HG03442 (cell line): ENCODE measurements around the gene HTRA1.

Experiments used
- ATAC-seq: cut with Tn5 transposase; IDR thresholded peaks from one replicate; pipeline ENCODE4 v1.9.1; 2021; ENCODE audit warnings: mild to moderate bottlenecking, moderate library complexity; ENCODE audit not compliant: unreplicated experiment

Gene HTRA1

DNA sequence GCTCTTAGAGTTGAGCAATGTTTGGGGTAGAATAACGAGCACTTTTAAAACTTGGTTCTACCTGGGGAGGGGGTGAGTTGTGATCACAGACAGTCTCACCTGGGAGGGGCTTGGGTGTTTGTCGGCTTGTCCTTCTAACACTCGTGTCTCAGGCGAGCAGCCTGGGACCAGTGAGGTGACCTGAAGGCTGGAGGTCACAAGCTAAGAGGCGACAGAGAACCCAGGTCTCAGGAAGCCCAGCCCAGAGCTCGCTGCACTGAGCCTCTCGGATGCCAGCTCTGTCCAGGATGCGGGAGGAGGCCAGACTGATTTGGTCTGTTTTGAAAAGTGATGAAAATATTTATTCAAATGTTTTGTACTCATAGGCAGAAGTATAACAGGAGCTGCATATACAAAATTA lies 11.8 kb downstream of the HTRA1 start:
- no peak for ATAC-seq

DNA sequence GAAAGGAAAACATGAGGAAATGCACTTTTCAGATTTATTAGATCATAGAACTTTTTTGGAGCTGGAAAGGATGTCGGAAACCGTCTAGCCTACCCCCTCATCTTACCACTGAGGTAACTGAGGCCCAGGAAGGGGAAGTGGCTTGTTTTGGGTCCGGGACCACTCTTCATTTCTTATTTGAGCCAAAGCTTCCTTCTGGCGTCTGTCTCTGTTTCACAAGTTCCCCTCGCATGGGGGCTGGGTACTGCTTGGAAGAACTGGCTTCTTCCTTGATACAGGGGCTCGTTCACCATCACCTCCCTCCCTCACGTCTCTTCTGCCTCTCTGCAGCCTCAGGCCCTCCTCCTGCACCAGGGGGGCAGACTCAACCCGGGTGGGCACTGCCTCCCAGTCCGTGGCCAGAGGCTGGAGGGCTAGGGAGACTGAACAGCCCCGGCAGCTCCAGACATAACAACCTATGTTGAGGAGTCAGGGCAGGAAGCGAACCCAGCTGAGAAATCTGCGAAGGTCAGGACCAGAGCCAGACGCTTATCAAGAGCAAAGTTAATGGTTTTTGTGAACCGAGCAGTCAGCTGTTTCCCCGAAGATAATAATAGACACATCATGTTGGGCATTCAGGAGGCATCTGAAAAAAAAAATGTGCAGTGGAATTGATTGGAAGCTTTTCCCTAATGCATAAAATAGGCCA lies 12.9 kb downstream of the HTRA1 start:
- no peak for ATAC-seq

DNA sequence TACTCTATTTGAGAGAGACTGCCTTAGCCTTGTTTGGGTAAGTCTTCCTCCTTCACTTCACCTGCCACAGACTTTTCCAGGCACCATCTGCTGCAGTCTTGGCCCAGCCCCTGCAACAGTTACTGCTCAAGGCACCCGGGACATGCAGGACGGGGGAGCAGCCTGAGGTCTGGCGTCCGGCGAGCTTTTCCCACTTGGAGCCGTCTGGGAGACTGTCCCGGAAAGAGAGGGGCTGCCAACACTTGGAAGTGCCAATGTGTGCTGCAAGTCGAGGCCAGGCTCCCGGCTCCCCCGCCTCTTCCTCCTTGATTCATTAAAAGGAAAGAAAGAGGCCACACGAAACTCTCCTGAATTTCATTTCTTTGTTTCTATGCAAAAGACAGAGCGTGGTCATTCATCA lies 13.7 kb downstream of the HTRA1 start:
- no peak for ATAC-seq

DNA sequence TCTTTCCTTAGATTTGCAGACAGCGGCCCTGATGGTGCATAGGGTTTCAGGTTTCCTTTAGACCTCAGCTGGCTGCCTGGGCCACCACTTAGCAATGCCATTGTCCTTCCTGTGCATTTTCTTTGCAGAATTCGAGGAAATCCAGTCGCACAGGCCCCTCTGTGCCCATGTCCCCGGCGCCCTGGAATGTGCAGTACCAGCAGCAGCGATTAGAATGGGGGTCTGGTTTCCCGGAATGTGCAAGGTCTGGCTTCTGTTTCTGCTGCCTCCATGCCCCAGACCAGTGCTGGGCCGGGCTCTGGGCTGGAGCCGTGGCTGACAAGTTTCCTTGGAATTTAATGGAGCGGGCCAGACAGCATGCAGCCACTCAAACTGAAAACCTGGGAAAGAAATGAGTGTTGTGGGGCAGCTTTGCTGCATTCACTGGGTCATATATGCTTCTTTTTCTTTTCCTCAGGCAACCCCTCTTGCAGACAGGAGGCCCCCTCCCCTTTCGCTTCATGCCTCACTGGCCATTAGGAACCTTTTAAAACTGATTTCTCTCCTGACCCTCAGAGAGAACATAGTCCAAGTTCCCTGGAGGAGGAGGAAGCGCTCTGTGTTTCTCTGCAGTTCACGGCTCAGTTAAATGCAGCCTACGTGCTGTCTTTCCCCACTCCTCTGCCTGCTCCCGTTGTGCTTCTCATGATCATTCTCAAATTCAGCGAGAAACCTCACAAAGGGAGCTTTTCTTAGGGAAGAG lies 14.4 kb downstream of the HTRA1 start:
- no peak for ATAC-seq

DNA sequence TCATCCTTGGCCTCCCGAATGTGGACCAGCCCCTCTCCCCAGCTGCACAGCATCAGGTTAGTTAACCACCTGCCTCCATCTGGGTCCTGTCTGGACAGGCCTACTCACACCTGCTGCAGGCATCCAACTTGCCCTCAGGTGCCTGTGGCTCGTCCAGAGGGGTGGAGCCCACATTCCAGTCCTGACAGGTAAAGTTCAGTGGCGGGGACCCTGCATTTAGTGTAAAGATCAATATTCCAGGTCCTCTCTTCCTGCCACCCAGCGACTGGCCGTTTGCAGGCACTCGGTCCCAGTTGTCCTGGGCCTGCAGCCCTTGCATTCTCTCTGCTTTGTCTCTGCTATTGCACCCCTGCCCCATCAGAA lies 15.0 kb downstream of the HTRA1 start:
- ATAC-seq: no peak

DNA sequence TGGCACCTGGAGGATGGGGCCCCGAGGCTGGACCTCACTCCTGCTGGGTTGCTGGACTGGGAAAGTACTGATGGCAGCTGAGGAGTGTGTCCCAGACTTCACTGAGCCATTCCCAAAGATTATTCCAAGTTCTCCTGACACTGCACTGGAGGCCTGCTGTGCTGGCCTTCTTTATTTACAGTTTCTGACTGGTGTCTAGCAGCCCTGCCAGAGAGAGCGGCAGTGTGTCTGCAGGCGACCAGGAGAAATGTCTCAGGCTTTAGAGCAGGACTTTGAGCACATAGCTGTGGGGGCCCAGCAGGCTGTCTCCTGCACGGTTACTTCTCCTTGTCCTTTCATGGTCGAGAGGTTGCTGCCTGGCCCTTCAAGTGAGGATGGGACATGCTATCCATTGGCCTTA lies 16.1 kb downstream of the HTRA1 start:
- ATAC-seq: no peak

DNA sequence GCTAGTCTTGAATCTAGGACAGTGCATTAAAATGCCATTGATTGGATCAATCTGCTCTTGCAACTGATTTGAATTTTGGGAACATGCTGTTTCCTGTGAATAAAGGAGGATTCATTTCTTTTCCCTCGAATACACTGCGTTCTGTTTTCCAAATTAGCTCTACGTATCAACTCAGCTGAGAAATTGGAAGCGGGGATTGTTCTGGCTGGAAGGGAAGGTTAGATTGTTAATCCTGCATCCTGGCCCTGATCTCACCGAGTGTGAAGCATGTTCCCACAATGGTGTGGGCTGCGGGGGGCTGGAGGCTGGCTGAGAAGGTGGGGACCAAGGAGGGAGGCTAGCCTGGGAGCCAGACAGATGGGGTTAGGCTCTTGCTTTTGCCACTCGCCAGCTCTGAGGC lies 17.6 kb downstream of the HTRA1 start:
- ATAC-seq: no peak

DNA sequence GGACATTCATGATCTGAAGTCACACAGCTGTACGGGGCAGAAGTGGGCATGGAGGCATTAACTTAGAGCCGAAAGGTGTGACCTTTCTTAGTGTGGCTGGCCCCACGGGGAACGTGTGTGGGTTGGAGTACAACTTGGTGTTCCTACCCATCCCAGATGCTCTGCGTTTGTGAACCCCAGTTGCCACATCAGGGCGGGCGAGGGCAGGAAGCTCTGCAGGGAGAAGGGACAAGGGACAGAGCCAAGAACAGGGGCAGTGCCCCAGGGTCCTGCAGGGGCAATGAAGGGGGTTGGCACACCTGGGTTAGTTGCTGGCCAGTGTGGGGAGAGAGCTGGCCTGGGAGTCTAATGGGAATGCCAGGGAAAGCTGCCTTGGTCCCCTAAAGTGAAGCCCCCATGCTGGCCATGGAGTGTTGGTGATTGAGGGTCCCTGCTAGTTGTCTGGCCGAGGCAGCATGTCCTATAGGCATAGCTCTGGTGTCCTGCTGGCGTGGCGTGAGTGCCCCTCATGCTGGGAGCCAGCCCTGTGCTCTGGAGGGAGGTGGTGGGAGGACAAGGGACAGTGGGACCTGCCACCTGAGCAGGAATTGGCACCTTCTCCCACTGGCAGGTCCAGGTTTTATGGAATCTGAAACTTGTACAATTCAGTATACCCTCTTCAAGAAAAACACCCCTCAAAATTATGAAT lies 18.9 kb downstream of the HTRA1 start:
- no peak for ATAC-seq

DNA sequence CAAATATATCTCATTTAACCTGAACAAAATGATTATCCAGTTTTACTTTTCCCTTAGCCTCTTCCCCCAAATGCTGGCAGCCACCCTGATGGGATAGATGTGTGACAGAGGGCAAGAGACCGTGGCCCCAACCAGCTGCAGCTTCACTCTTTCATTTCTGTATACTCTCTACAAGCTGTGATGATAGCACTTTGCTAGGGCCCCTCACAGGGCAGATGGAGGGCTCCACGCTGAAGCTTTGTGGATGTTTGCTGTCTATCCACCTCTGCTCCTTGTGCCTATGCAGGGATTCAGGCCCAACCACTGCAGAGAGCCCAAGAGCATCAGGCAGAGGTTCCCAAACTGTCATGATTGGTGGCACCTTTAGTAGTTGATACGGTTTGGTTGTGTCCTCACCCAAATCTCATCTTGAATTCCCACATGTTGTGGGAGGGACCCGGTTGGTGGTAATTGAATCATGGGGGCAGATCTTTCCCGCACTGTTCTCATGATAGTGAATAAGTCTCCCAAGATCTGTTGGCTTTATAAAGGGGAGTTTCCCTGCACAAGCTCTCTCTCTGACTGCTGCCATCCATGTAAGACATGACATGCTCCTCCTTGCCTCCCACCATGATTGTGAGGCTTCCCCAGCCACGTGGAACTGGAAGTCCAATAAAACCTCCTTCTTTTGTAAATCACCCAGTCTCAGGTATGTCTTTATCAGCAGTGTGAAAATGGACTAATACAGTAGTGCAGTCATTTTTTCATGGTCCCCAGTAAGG lies 20.1 kb downstream of the HTRA1 start:
- ATAC-seq: no peak

DNA sequence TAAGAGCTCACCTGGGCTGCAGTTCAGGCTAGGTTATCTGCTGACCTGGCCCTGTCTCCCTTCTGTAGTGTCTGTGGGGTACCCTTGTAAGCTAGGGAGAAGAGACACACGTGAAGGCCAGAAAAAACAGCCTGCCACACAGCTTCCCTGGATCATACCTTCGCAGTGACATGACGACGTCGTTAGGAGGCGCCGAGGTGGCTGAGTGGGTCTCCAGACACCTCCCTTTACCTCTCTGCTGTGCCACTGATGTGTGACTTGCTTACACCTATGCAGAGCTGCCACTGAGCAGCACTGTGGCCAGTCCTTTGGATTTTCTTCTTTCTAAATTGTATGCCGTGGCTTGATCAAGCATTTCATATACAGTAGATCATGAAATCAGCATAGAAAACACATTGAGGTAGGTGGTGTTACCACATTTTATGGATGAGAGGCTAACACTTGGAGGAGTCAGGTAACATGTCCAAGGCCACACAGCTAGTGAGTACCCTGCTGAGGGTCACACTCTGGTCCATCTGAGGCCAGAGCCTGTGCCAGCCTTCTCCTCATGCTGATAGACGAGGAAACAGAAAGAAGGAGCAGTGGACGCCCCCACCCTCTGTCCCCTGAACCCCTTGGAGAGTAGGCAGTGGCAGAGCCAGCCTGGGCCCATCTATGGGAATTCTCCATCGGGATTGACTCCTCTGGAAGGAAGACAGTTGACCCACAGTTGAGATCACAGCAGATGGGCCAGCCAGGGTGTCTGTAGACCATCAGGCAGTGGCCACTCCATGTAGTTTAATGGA lies 23.1 kb downstream of the HTRA1 start:
- ATAC-seq: no peak

DNA sequence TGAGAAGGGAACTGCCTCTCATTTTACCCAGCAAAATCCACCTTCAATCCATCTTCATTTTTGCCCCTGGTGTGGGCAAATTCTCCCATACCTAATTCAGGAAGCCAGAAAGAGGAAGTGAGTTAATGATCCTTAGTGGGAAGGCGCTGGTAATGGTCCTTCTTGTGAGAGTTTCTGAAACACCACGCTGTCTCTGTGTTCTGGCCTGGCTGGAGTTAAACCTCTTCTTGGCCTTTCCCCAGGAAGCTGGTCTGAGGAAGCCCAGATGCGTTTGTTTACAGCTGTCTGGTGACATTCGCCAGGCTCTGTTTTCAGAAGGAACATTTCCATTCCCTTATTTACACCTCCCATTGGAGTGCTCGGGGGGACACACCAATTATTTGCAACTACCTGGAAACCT lies 24.3 kb downstream of the HTRA1 start:
- ATAC-seq: no peak

DNA sequence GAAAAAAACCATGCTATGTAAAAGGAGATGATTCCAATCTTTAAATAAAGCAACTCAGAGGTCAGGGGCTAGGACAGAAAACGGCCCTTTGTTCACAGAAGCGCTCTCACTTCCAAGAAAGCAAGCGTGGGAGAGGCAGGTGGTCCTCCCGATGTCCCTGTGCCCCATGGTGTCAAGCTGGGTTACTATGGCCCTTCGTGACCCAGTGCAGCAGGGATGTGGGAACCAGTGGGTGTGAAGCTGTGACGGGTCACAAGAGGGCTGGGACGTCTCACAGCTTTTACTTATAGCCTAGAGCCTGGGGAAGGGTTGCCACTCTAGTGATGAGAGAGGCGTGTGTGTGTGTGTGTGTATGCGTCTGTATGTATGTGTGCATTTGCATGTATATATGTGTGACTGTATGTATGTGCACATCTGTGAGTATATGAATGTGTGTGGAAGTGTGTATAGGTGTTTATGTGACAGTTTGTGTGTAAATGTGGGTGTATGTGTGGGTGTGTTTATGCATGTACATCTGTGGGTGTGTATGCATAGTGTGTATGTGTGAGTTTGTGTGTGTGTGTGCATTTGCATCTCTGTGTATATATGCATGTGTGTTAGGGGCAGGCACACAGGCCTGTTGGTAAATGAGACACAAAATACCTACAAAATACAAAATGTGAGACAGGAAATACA lies 25.2 kb downstream of the HTRA1 start:
- ATAC-seq: no peak

DNA sequence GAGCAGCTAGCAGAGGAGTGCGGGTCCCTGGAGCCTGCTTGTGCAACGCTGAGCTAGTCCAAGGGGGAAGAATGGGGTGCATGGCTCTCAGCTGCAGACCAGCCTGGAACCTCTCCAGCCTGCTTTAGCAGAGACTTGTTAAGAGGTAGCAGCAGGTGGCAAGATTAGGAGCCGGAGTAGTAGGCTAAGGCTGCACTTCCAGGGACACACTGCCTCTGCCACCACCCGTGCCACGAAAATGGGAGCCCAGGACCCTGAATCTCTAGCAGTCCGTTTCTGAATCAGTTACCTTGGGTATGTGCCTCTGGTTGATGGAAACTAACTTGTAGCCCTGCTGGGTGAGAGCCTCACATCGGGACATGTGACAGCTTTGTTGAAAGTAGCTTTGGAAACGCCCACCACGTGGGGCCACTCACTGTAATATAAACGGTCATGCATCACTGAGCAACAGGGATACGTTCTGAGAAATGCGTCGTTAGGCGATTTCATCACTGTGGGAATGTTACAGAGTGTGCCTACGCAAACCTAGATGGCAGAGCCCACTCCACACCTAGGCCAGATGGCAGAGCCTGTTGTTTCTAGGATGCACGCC lies 25.9 kb downstream of the HTRA1 start:
- ATAC-seq: no peak

DNA sequence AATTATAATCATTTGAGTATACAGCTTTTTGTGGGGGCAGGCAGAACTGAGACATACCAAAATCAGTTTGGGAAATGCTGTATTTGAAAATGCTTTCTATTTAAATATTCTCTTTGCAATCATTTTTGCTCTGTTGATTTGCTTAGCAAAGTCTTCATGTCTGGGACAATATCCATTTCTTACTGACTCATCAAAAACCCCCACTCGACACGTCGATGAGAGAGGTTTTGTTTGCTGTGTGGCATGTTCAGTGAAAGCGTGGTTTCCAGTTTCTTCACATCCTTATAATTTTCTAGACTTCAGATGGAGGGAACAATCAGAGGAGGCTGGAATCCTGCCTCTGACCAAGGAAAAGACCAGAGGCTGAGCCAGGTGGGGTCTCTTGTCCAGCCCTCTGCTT lies 28.9 kb downstream of the HTRA1 start:
- no peak for ATAC-seq

DNA sequence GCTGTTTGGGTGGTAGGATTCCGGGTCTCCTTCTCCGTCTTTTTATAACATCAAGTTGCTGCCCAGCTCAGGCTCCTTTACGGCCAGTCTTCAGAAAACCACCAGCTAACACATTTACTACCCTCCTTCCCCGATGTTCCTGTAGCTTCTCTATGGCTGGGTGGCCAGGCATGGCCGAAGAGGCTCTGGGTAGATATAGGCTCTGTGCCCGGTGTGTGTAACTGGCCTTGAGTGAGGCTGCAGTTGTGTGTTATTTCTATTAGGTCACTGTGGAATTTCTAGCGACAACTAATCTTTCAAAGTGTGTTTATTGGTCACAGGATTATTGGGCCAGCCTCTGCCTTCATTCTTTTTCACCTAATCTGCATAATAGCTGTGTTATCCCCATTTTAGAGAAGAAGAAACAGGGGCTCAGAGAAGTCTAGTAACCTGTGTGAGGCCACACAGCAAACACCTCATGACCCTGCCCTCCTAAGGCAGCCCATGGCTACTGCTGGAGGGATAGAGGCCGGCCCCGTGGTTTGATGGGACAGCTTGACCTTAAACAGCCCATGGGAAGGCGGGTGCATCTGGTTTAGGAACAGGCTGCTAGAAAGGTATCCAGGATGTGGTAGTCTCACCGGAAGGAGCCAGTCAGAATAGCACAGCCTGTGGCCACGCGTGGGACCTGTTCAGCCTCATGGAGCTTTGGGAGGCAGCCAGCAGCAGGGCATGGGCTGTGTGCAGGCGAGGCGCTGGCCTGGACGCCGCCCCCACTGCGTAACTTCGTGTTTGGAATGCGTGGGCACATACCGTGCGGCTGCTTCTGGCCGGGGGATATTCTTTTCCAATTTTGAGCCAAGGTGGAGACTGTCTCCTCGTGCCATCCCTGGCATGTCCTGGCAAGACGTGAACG lies 29.7 kb downstream of the HTRA1 start:
- ATAC-seq: no peak

DNA sequence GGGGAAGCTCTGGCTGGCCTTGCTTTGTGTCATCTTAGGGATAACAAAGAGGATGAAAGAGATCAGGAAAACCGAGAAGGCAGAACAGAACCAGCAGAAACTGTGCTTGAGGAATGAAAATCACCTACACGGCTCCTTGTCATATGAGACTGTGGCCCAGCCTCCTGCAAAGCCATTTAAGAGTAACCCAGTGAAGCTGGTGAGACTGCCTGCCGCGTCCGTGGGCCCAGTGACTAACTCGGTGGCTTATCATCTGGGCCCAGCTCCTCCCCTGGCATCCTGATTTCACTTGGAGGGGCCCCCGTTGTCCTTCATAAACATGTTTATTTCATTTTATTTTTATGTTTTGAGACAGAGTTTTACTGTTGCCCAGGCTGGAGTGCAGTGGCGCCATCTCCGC lies 30.7 kb downstream of the HTRA1 start:
- ATAC-seq: no peak

DNA sequence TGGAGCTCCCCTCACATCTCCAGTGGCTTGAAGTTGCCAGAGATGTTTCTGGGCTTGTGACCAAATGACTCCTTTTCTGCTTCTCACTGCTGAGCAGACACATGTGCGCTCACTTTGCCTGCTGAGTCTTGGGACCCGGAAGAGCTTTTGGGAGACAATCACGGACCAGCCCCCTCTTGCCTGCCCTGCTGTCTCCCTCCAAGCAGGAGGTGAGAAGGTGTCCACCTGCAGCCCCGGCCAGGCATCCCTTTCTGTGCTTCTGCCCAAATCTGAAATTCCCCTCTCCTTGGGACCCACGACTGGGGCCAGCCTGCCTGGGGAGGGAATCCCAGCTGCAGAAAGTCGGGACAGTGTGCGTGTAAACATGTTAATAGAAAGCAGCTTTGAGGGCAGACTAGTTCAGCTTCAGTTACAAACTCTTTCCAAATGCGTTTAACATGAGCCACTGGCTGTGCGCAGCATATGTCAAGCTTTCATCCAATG lies 31.7 kb downstream of the HTRA1 start:
- ATAC-seq: no peak

DNA sequence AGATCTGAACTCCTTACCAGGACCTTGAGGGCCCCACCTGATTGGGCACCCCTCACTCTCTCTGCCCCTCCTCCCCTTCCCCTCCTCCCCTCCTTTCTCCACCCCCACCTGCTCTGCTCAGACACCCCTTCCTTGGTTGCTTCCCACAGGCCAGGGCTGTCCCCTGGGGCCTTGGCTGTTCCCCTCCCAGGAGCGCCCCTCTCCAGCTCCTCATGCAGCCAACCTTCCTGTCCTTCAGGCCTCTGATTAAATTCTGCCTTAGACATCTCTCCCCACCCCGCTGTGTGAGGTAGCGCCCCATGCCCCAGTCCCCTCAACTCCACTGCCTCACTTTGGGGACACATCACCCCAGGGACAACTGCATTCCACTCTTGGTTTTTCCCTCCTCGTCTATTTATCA lies 32.4 kb downstream of the HTRA1 start:
- no peak for ATAC-seq
